Epidermal melanocyte (primary cell): ENCODE data around the gene KIF17.
"Not testable (repeated sequence)": the region's sequence is repeated elsewhere in the genome, so short reads cannot be mapped to it uniquely, and the experiment has no call there.

Experiments used
- DNase-seq: peaks from one replicate; pipeline ENCODE4 v3.0.0; 2011; ENCODE audit warnings: low spot score; ENCODE audit not compliant: insufficient read length

Gene KIF17

DNA sequence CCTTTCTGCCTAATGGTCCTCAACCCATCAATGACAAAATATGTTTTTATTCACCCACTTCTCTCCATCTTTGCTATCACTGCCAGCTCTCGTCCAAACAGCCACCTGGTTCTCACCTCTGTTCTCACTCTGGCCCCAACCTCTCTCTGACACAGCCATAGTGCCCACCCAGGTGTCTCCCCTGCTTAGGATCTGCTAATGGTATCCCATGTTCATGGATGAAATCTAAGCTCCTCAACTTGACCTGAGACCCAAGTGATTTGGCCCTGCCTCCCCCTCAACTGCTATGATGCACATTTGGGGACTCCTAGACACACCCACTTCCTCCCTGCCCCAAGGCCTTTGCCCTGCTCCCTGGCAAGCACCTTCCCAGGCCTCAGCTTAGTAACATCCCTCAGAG lies 25.9 kb downstream of the KIF17 start:
- DNase-seq = no peak

DNA sequence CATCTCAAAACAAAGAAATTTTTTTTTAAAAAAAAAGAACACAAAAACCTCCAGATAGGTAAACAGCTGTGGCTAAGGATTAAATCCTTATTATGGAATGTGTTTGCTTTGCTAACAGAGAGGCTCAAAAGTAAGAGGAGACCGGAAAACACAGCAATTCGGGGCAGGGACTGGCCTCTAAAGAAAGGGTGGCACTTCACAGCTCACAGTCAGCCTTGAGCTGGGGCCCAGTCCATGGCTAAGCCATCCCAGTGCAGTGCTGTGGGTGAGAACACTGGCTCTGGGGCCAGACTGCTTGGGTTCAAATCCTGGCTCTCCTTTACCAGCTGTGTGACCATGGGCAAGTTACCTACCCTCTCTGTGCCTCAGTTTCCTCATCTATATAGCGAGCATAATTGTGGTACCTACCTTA lies 28.2 kb downstream of the KIF17 start:
- DNase-seq = no peak

DNA sequence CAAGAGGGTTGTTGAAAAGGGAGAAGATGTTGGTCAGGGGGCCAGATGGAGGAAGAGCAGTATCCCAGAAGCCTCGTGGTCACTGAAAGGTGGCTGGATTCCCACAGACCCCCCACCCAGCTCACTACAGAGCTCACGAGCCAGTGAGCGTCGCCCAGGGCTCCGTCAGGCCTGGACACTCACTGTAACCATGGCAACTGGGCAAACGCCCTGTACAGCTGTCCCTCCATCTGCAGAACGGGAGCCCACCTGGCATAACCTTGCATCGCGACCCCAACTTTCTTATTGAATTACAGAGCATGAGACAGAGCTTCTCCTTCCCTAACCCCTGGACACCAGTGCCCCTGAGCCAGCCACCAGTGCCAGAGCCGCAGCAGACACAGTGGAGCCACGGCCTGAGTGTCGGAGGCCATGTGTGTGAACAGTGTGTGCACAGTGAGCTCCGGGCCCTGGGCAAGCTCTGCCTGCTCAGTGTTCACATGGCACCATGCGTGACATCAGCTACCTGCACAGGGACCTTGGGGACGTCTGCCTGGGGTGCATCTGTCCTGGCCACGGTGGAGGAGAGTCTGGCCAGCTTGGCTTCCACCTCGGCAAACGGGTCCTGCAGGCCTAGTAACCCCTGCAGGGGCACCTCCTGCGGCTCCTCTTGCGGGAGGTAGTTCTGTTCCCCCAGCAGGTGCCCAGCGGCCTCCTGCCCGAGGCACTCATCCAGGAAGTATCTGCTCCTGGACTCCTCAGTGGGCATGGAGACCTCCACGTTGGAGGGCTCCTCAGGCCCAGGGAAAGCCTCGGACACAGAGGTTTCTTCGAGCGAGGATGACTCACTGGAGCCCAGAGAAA lies 30.7 kb downstream of the KIF17 start:
- no peak for DNase-seq

DNA sequence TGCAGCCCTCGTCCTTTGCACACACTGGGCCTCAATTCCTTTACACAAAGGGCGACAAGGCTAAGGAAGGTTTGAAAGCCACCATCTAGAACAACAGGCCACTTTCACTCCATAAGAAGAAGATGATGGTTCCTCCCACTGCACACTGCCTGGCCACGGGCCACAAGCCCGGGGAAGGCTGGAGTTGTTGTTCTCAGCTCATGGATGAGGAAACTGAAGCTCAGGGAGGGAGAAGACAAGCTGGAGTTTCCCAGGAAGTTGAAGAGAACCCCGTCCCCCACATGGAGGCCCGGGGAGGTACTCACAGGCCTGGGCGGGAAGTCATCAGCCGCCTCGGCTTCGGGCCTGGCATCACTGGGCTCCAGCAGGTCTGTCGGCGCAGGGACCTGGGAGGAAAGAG lies 32.1 kb downstream of the KIF17 start:
- DNase-seq = no peak

DNA sequence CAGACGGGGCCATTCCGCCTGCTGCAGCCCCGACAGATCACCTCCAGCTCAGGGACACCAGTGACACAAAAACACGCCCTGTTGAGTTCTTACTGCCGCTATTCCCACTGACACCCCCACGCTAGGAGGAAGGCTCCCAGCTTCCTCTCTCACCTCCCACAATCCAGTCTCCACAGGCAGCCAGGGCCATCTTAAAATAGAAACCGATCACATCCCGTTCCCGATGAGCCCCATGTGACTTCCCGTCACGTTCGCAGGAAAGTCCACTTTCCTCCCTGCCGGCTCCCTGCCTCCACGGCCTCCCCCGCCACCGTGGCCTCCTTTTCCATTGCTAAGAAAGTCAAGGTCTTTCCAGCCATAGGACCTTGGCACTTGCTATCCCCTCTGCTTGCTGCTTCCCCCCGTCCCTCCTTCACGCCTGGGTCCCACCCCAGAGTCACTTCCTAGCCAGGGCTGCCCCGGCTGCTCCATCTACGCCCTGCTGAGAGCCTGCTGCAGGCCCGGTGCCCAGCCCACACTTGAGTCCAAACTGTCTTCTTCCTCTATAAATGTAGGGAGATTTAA lies 32.6 kb downstream of the KIF17 start:
- DNase-seq = no peak

DNA sequence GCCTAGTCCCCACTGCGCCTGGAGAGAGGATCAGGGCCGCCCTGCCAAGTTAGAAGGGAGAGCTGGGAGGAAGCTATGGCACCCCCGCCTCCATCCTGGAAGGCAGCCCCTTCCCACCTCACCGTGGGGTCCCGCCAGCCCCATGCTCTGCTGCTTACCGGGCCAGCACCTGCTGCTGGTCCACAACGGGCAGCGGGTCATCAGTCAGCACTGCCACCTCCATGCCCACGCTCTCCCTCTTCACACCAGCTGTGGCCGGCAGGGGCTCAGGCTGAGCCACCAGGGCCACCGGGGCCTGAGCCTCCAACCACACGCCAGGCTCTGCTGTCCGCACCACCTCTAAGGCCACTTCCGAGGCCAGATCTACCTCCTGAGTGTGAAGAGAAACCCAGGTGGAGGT lies 33.2 kb downstream of the KIF17 start:
- DNase-seq = no peak

DNA sequence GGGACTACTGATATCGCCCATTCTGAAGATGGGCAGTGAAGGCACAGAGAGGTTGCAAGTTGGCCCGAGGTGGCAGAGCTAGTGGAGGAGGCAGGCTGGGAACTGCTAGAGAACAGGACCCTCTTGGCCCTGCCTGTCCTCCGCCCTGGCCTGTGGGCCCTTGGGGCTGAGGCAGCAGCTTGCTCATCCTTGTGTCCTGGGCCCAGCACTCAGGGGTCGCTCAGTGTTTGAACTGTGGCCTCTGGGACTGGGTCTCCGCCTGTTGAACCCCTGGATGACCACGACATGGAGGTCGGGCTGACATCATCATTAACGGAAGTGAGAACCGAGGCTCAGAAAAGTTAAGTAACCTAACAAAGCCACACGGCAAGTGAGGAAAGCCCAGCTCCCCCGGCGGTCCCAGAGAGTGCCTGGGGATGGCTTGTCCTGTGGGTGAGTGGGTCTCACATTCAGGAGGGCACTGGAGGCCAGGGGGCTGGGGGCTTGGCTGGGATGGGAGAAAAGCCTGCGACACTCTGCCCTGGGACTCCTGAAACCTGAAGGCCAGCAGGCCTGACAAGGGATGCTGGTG lies 33.7 kb downstream of the KIF17 start:
- DNase-seq = no peak

DNA sequence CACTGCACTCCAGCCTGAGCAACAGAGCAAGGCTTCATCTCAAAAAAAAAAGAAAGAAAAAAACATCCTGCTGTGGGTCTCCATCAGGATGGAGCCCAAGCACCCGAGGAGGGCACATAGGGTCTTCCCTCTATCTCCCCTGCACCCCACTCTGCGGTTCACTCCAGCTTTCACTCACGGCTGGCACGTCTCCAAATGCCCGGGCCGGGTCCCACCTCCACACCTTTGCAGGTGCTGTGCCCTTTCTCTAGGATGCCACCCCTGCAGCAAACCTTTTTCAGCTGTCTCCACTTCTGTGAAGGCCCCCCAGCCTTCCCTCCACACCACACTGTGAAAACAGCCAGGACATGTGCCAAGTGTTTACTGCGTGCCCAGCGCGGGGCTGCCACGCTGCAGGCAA lies 34.2 kb downstream of the KIF17 start:
- no peak for DNase-seq

DNA sequence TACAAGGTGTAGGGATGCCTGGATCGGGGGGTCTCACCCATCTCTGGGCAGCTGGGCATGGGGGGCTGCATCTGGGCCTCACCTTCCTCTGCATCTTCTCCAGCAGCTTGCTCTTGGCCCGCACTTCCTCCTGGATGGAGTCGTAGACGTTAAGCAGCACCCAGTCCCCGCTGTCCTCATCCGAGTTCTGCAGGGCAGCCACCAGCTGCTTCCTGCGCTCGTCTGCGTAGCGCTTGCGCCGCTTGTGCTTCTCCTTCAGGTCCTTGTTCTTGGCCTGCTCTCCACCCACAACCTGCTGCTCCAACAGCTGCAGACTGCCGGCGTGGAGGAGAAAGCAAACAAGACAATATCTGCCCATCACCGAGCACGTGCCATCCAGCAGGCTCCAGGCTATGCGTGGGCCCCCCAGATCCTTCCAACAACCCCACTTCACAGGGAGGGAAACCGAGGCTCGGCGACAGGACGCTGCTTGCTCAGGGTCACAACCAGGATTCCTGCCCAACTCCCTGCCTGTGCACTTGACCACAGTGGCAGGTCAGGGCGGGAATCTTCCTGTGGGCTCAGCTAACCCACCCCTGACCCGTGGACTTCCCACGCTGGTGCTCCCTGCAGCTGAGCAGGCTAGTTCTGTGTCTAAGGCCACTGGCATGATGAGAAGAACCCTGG lies 35.1 kb downstream of the KIF17 start:
- no peak for DNase-seq

DNA sequence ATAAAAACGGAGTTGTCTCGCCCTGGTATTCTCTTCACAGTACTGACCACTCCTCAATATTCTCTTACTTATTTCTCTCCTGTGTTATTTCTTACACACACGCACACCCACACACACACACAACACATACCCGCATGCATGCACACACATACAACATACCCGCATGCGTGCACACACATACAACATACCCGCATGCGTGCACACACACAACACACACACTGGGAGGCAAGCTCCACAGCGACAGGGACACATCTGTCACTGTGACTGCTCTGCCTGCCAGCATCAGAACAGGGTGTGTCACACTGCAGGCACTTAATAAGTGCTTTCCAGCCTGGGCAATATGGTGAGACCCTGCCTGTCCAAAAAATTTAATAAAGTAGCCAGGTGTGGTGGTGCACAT lies 35.8 kb downstream of the KIF17 start:
- DNase-seq = no peak

DNA sequence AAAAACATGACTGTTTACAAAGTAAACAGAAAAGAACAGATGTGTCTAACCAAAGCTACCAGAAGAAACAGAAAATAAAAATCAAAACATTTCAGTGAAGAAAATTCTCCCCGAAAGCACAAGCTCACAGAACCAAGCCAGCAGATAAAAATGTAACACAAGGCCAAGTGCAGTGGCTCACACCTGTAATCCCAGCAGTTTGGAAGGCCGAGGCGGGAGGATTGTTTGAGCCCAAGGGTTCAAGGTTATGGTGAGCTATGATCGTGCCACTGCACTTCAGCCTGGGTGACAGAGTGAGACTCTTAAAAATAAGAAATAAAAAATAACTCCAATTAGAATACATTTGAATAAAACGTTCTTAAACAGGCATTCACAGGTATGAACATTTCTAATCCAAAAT lies 37.5 kb downstream of the KIF17 start:
- DNase-seq = no peak

DNA sequence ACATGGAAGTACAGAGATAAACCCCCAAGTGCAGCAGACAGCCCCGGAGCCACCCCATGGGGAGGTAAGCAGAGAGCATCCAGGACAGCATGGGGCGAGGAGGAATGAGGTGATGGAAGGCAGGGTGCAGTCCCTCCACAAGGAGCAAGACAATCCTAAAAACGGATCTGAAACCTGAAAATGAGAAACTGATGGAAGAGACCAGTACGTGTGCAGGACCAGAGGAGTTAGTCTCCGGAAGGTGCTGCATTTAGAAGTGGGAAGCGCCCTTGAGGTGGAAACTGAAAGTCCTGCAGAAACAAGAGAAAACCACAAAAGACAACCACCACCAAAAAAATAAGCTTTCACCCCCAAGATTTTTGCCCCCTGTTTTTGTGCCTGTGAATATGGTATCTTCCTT lies 39.2 kb downstream of the KIF17 start:
- DNase-seq = no peak

DNA sequence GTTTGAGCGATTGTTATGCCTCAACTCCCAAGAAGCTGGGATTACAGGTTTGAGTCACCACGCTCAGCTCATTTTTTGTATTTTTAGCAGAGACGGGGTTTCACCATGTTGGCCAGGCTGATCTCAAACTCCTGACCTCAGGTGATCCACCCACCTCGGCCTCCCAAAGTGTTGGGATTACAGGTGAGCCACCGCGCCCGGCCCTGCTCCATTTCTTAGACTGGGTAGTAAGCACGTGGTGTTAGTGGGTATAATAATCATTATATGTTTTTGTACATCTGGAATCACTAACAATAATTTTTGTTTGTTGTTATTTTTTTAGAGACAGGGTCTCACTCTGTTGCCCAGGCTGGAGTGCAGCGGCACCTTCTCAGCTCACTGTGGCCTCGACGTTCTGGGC lies 44.2 kb downstream of the KIF17 start:
- DNase-seq = not testable (repeated sequence)

DNA sequence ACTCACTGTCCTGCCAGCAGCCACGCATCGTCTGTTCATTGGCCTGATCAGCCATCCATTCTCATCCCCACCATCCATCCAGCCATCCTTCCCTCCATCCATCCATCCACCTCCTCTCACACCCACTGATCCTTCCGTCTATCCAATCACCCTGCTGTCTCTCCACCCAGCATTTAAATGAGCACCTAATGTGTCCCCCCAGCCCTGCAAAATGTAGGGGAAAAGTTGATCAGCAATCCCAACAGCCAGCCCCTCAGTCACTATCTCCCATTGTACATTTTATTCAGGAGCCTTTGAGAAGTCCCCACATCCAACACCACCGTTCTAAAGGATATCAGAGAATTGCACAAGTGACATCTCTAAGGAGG lies 45.6 kb downstream of the KIF17 start:
- no peak for DNase-seq

DNA sequence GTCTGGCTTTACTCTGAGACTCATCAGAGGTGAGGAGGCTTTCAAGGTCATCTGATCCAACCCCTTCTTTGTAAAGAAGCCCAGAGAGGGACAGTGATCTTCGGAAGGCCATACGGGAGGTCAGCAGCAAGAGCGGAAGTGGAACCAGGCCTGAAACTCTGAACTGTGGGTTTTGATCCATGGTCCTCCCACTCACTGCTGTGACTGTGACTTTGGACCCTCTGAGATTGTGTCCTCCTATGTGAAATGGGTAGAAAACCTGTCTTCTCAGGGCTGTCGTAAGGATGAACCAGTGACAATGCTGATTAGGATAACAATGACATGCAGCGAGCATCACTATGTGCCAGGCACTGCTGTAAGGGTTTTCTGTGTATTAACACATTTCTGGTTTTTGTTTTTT lies 46.9 kb downstream of the KIF17 start:
- DNase-seq = no peak

DNA sequence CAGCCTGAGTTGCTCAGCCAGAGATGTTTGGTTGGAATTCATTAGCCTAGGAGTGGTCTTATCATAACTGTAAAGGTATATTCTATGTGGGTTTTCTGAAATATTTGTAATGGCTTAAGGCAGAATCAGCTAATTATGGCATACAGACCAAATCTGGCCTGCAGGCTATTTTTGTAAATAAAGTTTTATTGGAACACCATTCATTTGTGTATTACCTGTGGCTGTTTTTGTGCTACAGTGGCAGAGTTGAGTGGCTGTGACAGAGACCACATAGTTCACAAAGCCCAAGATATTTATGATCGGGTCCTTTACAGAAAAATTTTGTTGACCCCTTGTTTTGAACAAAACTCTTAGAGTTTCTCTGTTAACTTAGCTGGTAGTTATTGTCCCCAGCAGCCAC lies 49.2 kb downstream of the KIF17 start:
- no peak for DNase-seq

DNA sequence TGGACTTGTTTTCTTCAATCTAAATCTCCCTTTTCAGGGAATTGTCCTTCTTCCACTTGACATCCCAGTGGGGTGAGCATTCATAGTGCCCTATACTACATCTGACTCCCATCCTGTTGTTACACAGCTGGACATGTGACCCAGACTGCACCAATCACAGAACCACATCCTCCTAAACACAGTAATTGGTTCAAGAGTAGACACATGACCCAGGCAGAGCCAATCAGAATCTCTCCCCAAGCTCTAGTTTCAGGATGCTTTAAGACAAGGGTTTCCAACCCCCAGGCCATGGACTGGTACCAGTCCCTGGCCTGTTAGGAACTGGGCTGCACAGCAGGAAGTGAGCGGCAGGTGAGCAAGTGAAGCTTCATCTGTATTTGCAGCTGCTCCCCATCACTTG lies 51.0 kb downstream of the KIF17 start:
- no peak for DNase-seq

DNA sequence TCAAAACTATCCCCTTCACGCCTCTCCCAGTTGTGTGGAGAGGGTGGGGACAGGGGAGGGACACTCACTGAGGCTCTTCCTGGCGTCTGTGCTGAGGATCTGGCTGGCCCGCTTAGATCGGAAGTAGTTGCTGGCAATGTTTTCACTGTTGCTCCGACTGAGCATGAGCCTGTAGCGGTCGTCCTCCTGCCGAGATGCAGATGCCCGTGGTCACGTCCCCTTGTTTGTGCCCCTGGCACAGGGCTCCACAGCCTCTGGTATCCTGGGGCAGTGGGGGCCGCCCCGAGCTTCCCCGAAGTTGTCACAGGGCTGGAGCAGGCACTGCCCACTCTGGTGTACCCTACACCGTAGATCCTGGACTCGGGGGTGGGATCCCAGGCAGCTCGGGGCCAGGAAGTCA lies 51.7 kb downstream of the KIF17 start:
- no peak for DNase-seq

DNA sequence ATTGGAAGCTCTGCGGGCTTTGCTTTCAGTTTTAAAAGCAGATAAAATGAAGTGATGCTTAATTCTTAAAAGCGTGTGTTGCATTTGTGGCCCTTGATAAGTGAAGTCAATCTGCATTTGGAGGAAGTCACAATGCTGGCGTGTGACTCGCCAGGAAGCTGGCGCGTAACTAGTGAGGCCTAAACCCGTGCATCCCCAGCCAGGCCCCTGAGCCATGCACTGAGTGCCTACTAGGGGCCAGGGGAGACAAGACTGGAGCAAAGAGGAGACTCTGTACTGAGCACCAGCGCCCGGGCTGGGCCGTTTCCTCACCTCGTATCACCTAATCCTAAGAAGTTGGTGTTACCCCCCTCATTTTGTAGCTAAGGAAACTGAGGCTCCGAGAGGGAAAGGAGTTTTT lies 52.1 kb downstream of the KIF17 start:
- no peak for DNase-seq

DNA sequence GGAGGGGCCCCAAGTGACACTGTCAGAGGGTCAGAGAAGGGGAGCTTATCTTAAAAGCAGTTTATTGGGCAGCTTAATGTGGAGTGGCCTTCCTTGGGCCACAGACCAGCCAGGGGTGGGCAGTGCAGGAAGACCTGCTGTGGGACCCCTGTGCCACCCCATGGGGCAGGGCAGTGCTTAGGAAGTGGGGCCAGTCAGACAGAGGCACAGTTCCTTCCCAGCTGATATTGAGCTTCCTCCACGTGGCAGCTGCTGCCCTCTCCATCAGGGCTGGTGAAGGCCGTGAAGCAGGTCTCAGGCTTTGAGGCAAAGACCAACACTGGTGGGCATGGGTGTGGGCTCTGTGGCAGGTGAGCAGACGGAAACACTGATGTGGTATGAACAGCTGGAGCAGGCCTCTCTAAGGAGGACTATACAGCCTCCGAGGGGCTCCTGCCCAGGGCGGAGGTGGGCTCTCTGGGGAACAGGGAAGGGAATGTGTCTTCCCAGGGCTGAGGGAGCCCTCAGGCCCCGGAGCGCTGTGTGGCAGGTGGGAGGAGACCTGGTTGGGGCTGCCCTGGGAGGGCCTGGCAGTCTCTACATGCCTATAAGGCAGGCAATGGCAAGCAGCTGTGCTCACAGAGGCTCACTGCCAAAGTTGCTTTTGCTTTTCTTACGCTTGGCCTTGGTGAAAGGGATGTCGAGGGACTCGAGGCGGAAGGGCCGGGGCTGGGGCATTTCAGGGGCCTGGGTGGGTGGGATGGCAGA lies 53.7 kb downstream of the KIF17 start:
- no peak for DNase-seq

DNA sequence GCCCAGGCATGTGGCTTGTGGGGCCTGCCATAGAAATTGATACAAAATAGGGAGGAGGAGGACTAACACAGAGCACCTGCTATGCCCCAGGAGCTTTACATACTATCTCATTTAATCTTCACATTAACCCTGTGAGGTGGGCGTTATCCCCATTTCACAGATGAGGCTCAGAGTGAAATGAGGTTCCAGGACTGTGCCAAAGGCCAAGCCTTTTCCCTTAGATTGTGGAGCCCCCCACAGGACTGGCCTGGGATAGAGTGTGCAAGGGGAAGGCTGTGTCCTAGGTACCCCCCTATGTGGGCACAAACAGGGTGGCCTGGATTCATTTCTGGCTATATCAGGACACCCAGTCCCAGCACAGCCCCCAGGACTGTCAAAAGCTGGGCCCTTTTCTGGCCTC lies 54.4 kb downstream of the KIF17 start:
- DNase-seq = no peak

DNA sequence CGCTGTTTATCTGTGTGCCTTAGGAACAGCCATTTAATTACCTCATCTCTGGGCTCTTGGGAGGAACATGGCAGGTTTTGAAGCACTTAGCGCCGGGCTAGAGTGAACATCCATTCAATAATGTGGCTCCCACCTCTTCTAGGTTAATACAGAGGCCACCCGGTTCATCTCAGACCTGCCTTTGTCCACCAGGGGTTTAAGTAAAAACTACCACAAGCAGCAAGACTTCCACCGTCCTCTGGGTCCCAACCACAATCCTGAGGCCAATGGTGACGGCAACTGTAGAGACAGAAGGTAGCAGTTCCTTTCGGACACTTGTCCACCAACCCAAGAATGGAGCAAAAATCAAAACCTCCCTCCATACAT lies 55.7 kb downstream of the KIF17 start:
- DNase-seq = no peak
